Fibroblast of villous mesenchyme (primary cell): ENCODE results near the gene JMJD8. TPM values are rescaled to one million over a fixed set of nuclear protein-coding genes. Genes with fewer than 3 reads are reported as not detected.

Experiments used
- DNase-seq: peaks from one replicate; pipeline ENCODE4 v3.0.0-alpha.2; 2010; ENCODE audit warnings: low read depth
- H3K4me3 ChIP-seq: 2 replicates; pipeline ENCODE4 v1.5.1; 2011; ENCODE audit warnings: low read depth, mild to moderate bottlenecking, low read length
- total RNA-seq: library from RNA; depleted of rRNA; stranded (reverse); fragments of >200 nt; gene quantifications from 2 replicates; pipeline ENCODE4 v1.2.3, GENCODE V29; 2012
- TF ChIP-seq, protein P1 (sequence below): IDR thresholded peaks from 2 replicates; pipeline ENCODE4 v1.5.1; 2012; ENCODE audit warnings: low read depth, mild to moderate bottlenecking, low read length; ENCODE audit not compliant: insufficient read depth

JMJD8 gene
- total RNA-seq, 1 donor = 36.3 TPM

DNA sequence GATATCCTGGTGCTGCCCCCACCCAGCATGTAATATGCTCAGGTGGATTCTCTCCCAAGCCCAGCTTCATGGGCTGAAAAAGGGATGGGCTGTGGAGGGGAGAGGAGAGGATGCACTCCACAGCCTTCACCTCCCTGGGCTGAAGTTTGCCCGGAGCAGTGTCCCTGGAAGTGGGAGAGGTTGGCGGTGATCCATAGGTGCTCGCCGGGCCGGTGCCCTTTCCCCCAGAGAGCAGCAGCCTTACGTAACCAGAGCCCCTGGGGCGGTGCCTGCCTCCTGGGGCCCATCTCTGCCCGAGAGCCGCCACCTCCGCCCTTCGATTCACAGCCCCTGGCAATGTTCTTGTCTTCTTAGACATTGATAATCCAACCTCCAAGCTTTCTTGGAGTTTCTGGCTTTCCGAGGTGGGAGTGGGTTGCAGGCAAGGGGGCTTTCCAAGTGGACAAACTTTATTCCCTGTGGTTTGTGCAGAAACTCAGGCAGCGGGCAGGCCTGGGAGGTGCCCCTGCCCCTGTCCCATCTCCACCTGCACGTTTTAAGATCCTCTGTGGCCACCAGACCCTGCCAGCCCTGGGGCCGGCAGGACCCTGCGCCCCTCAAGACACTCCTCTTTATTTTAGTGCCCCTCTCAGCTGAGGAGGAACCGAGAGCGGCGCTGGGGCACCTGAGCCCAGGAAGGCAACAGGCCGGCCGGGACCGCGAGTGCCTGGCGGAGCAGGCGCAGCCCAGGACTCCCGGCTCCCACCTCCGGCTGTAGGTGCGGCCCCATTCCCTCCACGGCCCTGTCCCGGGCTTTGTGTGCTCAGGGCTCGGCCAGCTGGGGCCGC is 38.1 kb downstream of the JMJD8 start:
- DNase-seq = no peak
- TF ChIP-seq, protein P1, sequence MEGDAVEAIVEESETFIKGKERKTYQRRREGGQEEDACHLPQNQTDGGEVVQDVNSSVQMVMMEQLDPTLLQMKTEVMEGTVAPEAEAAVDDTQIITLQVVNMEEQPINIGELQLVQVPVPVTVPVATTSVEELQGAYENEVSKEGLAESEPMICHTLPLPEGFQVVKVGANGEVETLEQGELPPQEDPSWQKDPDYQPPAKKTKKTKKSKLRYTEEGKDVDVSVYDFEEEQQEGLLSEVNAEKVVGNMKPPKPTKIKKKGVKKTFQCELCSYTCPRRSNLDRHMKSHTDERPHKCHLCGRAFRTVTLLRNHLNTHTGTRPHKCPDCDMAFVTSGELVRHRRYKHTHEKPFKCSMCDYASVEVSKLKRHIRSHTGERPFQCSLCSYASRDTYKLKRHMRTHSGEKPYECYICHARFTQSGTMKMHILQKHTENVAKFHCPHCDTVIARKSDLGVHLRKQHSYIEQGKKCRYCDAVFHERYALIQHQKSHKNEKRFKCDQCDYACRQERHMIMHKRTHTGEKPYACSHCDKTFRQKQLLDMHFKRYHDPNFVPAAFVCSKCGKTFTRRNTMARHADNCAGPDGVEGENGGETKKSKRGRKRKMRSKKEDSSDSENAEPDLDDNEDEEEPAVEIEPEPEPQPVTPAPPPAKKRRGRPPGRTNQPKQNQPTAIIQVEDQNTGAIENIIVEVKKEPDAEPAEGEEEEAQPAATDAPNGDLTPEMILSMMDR = no peak
- no peak overlapping the region for H3K4me3 ChIP-seq

DNA sequence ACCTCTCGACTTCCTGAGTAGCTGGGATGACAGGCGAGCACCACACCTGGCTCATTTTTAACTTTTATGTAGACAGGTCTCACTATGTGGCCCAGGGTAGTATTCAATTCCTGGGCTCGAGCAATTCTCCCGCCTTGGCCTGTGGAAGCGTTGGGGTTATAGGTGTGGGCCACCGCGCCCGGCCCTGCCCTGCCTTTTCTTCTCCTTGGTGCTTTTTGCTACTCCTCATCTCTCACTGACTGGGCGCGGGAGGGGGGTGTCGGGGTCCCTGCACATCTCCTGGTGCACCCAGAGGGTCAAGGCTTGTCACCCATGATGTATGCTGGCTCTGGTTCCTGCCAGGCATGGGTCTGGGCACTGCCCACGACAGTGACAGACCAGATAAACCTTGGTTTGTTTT is 39.6 kb downstream of the JMJD8 start:
- DNase-seq = no peak
- no peak overlapping the region for H3K4me3 ChIP-seq
- TF ChIP-seq, protein P1 = no peak

DNA sequence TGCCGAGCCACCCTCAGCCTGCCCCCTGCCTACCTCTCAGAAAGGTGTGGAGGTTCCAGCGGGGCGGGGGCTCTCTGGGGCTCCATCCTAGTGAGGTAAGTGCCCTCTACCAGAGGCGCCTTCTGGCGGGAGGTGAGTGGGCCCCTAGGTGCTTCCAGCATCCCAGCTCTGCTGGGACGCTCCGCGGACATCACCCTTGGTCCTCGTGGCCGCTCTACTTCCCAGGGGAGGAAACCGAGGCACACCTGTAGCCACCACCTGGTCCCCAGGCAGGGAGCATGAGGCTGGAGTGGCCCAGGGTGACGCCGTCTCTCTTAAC is 41.1 kb downstream of the JMJD8 start:
- TF ChIP-seq, protein P1 = no peak
- peak overlapping the region; percentile 81 for H3K4me3 ChIP-seq
- no peak for DNase-seq

DNA sequence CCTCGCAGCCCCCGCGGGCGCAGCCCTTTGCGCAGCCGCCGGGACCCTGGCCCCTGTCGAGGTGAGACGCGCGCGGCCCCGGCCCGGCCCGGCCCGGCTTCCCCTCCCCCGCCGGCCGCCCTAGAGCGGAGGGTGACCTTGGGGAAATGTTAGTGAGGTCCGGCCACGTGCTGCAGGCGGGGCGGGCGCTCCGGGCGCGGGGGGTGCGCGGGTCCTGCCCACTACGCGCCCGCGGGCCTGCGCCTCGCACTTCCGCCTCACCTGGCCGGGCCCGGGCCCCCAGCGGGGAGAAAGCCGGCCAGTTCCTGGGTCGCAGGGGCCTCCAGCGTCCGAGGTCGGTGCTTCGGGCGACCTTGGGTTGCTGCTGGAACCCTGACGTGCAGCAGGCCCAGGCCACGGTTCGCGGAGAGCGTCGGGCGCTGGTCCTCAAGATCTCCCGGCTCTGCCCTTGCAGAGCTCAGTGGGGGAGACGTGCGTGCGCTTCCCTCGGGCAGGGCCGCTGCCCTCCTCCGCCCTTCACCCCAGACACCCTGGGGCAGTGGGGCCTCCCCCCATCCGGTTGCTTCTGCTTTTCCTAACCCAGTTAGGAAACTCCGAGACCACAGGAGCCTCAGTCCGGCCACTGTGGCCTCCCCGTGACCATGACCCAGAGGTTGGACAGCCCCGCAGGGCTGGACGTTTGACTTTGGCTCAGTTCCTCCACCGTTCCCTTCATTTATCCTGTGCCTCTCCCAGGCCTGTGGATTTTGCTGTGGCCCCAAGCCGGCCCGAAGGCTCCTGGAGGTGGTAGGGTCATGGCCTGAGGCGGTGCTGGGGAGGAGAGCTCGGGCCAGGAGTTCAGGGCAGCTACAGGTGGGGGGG is 41.7 kb downstream of the JMJD8 start:
- DNase-seq = no peak
- TF ChIP-seq, protein P1 = no peak
- peak overlapping the region; percentile 81 for H3K4me3 ChIP-seq

DNA sequence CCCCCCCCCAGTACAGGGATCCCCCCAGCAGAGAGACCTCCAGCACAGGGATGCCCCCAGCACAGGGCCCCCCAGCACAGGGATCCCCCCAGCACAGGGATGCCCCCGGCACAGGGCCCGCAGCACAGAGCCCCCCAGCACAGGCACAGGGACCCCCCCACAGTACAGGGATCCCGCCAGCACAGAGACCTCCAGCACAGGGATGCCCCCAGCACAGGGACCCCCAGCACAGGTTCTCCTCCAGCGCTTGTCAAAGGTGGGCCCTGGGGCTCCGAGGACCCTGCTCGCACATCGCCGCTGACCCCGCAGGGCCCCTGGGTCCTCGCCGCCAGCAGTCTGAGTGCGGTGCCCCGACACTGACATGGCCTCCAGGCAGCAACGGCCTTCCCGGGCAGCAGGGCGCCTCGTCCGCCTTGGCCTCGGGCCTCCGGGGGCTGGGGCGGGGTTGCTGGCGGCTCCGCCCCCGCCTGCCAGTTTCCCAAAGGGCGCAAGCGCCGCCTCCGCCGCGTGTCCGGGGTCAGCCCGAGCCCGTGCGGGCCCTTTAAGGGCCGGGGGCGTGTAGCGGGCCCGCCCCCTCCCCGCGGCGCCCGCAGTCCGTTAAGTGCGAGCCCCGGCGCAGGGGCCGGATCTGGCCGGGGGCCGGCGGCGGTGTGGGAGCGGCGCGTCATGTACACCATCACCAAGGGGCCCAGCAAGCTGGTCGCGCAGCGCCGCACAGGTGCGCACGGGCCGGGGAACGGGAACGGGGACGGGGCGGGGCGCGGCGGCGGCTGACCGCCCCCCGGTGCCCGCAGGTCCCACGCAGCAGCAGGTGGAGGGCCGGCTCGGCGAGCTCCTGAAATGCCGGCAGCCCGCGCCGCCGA is 42.6 kb downstream of the JMJD8 start, which contains the start of gene MCRIP2:
Gene MCRIP2 (plus strand): TSS at position 503 of the 863 bp plus-strand sequence. CDS start 164 bp downstream, at position 667.
- TF ChIP-seq, protein P1 = no peak
- H3K4me3 ChIP-seq = peak within 1 kb of the TSS; percentile 81
- DNase-seq = peak; percentile 81

DNA sequence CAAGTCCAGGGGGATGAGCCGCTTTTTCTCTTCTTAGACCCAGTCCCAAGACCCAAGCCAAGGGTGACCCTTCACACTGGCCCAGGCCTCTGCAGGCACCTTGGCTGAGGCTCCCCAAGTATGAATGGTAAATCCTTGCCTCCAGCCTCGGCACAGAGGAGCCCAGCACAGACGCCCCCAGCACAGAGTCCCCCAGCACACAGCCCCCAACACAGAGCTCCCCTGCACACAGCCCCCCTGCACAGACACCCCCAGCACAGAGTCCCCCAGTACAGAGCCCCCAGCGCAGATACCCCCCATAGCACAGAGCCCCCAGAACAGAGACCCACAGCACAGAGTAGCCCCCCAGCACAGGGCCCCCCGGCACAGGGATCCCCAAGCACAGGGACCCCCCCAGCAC is 43.5 kb downstream of the JMJD8 start:
- DNase-seq = no peak
- TF ChIP-seq, protein P1 = no peak
- H3K4me3 ChIP-seq = peak overlapping the region; percentile 81
